GM19099 (cell line): ENCODE results near the gene SLC25A1.

Source experiments
- POLR2A ChIP-seq: IDR thresholded peaks from 3 replicates; pipeline ENCODE4 v1.6.1; 2011; ENCODE audit warnings: low read depth; ENCODE audit not compliant: insufficient read length; ENCODE audit errors: extremely low read depth

Gene SLC25A1

DNA sequence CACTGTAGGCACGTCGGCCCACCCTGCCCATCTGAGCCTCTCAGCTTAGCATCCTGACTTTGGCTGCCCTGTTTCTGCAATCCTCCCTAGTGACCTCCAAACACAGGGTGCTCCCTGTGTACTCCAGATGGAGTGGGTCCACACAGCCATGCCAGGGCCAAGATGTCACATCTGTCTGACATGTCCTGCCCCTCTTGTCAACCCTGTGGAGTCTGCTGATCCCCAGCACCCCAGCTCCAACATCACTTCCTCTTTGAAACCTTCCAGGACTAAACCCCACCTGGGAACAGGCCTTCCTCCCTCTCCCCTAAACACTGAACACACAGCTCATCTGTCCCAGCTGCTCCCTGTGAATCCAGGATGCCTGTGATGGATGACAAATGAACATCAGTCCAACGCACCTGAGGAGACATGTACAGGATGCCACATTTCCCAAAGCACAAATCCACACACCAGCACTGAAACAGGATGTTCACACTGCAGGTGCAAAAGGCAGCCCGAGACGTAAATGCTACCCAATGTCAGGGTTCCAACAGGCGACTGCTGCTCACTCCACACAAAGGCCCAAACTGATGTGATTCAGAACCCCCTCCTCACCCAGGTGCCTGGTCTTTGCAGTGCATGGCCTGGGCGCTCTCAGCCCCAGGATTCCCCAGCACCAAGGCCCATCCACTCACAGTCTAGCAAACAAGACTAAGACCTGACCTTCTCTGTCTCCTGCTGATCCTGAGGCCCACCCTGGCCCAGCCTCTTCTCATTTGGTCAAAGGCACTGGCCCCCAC lies 49.4 kb downstream of the SLC25A1 start:
- no peak for TF ChIP-seq POLR2A

DNA sequence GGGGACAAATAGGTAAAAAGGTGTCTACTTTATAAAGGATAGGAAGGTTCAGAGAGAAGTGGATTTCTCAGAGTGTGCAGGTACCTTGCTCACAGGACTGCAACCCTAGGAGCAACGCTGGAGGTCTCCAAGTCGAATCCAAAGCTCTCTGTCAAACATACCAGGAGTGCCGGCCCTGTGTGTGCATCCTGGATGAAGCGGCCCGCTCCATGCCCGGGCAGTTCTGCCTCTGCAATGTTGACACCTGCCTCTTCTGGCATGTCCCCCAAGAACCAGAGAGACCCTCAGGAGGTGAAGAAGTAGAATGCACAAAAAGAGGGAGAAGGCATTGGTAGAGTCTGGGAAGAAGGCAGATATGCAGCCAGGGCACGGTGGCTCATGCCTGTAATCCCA lies 50.5 kb downstream of the SLC25A1 start:
- TF ChIP-seq POLR2A = no peak

DNA sequence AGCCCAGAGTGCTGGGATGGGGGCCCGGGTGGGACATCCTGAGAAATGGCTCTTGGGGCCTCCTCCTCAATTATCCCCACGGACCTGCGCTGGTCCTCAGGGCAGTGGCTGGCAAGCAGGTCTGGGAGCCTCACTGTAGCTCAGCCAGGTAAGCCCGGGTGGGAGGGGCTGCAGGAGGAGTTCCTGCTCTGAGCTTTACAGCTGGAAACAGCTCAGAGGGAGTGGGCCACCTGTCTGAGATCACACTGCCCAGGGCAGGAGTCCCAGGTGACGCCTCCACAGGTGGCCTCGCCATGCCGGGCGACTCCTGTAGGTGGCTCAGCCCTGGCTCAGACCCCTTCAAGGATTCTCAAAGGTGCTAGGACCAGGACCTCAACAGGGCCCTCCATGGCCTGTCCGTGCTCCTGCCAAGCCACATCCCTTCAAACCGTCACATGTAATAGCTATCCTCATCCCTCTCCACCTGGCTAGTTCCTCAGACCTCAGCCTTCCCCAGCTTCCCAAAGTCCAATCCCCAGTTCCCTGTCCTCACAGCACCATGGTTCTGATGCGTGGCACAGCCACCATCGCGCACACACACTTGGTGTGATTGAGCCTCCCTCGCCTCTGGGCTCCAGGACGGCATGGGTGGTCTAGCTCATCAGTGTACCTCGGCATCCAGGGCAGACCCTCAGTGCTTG lies 51.1 kb downstream of the SLC25A1 start:
- TF ChIP-seq POLR2A = no peak

DNA sequence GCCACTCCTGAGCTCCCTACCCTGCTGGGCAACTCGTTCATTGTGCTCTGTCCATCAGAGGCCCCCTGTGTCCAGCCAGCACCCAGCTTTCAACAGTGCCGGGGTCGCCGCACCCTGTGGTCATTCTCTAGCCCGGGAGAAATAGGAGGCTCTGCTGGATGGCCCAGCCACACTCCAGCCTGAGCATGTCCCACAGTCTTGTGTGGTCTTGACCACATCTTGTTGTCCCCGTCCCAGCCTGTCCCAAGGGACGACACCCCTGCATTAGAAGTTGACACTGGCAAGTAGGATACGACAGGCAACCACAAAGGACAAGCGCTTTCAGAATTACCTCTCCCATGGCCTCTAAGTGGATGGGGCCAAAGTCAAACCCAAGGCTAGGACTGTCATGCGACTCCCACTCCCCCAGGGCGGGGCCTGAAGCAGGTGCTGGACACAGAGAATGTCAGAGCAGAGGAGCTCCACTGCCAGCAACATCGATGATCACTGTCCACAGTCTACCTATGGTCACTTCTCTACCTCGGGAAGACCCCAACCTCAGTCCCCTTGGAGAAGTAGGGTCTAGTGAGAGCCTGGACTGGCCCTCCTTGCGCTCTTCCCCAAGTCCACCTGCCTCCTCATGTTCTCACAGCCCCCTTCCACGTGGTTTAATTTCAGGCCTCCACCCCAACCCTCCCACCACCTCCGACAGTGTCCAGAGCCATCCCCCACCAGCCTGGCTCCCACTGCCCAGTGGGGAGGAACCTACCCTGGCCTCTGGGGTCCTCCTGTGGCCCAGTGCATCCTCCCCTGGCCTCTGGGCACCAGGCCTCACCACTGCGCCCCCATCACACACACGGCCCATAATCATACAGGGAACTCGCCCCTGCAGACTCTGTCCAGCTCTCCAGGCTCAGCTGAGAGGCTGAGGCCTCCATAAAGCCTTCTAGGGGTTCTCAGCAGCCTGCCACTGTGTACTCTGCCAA lies 51.9 kb downstream of the SLC25A1 start:
- TF ChIP-seq POLR2A = no peak
